ENCODE measurements around the gene SLC39A11.
"Not testable (repeated sequence)": the region's sequence is repeated elsewhere in the genome, so short reads cannot be mapped to it uniquely, and the experiment has no call there.

DNA sequence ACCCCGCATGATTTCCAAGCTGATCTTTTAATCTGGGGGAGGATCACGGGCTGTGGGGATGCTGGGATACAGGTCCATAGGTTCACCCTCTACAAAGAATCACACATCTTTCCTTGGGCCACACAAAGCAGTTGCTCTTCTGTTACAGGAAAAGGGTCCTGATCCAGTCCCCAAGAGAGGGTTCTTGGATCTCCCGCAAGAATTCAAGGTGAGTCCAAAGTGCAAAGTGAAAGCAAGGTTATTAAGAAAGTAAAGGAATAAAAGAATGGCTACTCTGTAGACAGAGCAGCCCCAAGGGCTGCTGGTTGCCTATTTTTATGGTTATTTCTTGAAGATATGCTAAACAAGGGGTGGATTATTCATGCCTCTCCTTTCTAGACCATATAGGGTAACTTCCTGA is 453.6 kb downstream of the SLC39A11 start:
- TF ChIP-seq, protein P1, sequence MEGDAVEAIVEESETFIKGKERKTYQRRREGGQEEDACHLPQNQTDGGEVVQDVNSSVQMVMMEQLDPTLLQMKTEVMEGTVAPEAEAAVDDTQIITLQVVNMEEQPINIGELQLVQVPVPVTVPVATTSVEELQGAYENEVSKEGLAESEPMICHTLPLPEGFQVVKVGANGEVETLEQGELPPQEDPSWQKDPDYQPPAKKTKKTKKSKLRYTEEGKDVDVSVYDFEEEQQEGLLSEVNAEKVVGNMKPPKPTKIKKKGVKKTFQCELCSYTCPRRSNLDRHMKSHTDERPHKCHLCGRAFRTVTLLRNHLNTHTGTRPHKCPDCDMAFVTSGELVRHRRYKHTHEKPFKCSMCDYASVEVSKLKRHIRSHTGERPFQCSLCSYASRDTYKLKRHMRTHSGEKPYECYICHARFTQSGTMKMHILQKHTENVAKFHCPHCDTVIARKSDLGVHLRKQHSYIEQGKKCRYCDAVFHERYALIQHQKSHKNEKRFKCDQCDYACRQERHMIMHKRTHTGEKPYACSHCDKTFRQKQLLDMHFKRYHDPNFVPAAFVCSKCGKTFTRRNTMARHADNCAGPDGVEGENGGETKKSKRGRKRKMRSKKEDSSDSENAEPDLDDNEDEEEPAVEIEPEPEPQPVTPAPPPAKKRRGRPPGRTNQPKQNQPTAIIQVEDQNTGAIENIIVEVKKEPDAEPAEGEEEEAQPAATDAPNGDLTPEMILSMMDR (IDR thresholded peaks at IDR 0.05; ENCODE audit: low read depth, low read length, missing input control) = not testable (repeated sequence)
- TF ChIP-seq FOXA1 (IDR thresholded peaks at IDR 0.05); TAF1 (conservative IDR thresholded peaks at IDR 0.05); GABPA (IDR thresholded peaks at IDR 0.05 in 1 of 2, conservative IDR thresholded peaks at IDR 0.05 in 1 of 2); YY1 (IDR thresholded peaks at IDR 0.05); ZBTB33 (IDR thresholded peaks at IDR 0.05); REST (IDR thresholded peaks at IDR 0.05); JUND (IDR thresholded peaks at IDR 0.05); RAD21 (IDR thresholded peaks at IDR 0.05); HNF4A (conservative IDR thresholded peaks at IDR 0.05); SP1 (IDR thresholded peaks at IDR 0.05); RXRA (IDR thresholded peaks at IDR 0.05): not testable (repeated sequence)
- TF ChIP-seq, protein P2, sequence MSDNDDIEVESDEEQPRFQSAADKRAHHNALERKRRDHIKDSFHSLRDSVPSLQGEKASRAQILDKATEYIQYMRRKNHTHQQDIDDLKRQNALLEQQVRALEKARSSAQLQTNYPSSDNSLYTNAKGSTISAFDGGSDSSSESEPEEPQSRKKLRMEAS (IDR thresholded peaks at IDR 0.05) = not testable (repeated sequence)
